CD14-positive monocyte (primary cell): ENCODE results near the gene SERPING1. TPM values are rescaled to one million over a fixed set of nuclear protein-coding genes. Genes with fewer than 3 reads are reported as not detected.

Source experiments
- DNase-seq, 3 donors: peaks; one replicate each; pipeline ENCODE4 v3.0.0-alpha.2; 2011 to 2022
- H2AFZ ChIP-seq: 2 replicates; pipeline ENCODE4 v1.6.0; 2012; ENCODE audit warnings: mild to moderate bottlenecking, low read depth, low read length, inconsistent platforms; ENCODE audit not compliant: insufficient read depth, poor library complexity, severe bottlenecking
- H3K27ac ChIP-seq, 2 donors: 1 replicate in 1 of 2; 2 replicates in 1 of 2; pipeline ENCODE4 v1.5.1; 2012 to 2013; ENCODE audit warnings: low read length in 2 of 2, control low read depth in 1 of 2, inconsistent platforms in 1 of 2, low read depth in 1 of 2, mild to moderate bottlenecking in 1 of 2
- H3K27me3 ChIP-seq, 2 donors: one replicate each; pipeline versions ENCODE4 v1.6.0 to v1.6.1; 2011 to 2013; ENCODE audit warnings: low read length in 2 of 2; ENCODE audit not compliant: control insufficient read depth in 2 of 2, insufficient read depth in 2 of 2
- H3K36me3 ChIP-seq, 2 donors: replicated peaks in 1 of 2; 1 replicate in 1 of 2; 2 replicates in 1 of 2; pipeline versions ENCODE4 v1.5.1 to v1.6.1; 2012 to 2013; ENCODE audit warnings: low read length in 2 of 2, control low read depth in 1 of 2, inconsistent platforms in 1 of 2, mild to moderate bottlenecking in 1 of 2; ENCODE audit not compliant: insufficient read depth in 2 of 2, control insufficient read depth in 1 of 2
- H3K4me1 ChIP-seq, 2 donors: 1 replicate in 1 of 2; 2 replicates in 1 of 2; pipeline versions ENCODE4 v1.5.1 to v1.6.1; 2012 to 2013; ENCODE audit warnings: low read length in 2 of 2, control low read depth in 1 of 2, inconsistent platforms in 1 of 2, mild to moderate bottlenecking in 1 of 2, moderate library complexity in 1 of 2; ENCODE audit not compliant: insufficient read depth in 2 of 2, control insufficient read depth in 1 of 2
- H3K4me2 ChIP-seq: replicated peaks from 2 replicates; pipeline ENCODE3; 2012; ENCODE audit warnings: low read length, moderate library complexity, mild to moderate bottlenecking; ENCODE audit not compliant: poor library complexity, severe bottlenecking; ENCODE audit errors: extremely low read depth
- H3K4me3 ChIP-seq, 3 experiments: fragments of 200-600 bp in 1 of 3; sonication (generic) in 1 of 3; replicated peaks in 1 of 3; 1 replicate in 2 of 3; 2 replicates in 1 of 3; pipeline ENCODE4 v1.5.1; 2011 to 2013; ENCODE audit warnings: low read length in 3 of 3, mild to moderate bottlenecking in 3 of 3, control low read depth in 2 of 3, low read depth in 2 of 3, inconsistent platforms in 1 of 3, moderate library complexity in 1 of 3
- H3K79me2 ChIP-seq: 2 replicates; pipeline ENCODE4 v1.6.0; 2012; ENCODE audit warnings: mild to moderate bottlenecking, control low read depth, inconsistent platforms, low read length, moderate library complexity; ENCODE audit not compliant: insufficient read depth
- H3K9ac ChIP-seq: 2 replicates; pipeline ENCODE4 v1.6.0; 2017; ENCODE audit warnings: low read length, mild to moderate bottlenecking; ENCODE audit not compliant: insufficient read depth, poor library complexity, severe bottlenecking
- H3K9me3 ChIP-seq, 2 donors: replicated peaks in 1 of 2; 1 replicate in 1 of 2; 2 replicates in 1 of 2; pipeline versions ENCODE4 v1.5.1 to v1.6.1; 2012 to 2013; ENCODE audit warnings: low read length in 2 of 2, control low read depth in 1 of 2; ENCODE audit not compliant: control insufficient read depth in 1 of 2, insufficient read depth in 1 of 2
- H4K20me1 ChIP-seq: 2 replicates; pipeline ENCODE4 v1.6.0; 2012; ENCODE audit warnings: mild to moderate bottlenecking, low read length, control low read depth, moderate library complexity; ENCODE audit not compliant: insufficient read depth
- H3K27ac Mint-ChIP-seq, 7 donors: one replicate each; pipeline ENCODE4 v1.8.0; 2020; ENCODE audit warnings: mild to moderate bottlenecking in 7 of 7, mixed read lengths in 7 of 7, moderate library complexity in 6 of 7, inconsistent platforms in 2 of 7
- H3K27me3 Mint-ChIP-seq, 3 donors: one replicate each; pipeline ENCODE4 v1.8.0; 2021 to 2022; ENCODE audit warnings: low read depth in 3 of 3, mild to moderate bottlenecking in 3 of 3, mixed read lengths in 3 of 3, moderate library complexity in 3 of 3, inconsistent platforms in 1 of 3
- H3K36me3 Mint-ChIP-seq, 2 donors: one replicate each; pipeline ENCODE4 v1.8.0; 2020; ENCODE audit warnings: mixed read lengths in 2 of 2, inconsistent platforms in 1 of 2, mild to moderate bottlenecking in 1 of 2
- H3K4me1 Mint-ChIP-seq: one replicate; pipeline ENCODE4 v1.8.0; 2020; ENCODE audit warnings: mild to moderate bottlenecking, mixed read lengths
- H3K4me3 Mint-ChIP-seq, 2 donors: one replicate each; pipeline ENCODE4 v1.8.0; 2020; ENCODE audit warnings: mild to moderate bottlenecking in 2 of 2, mixed read lengths in 2 of 2, moderate library complexity in 1 of 2
- H3K9me3 Mint-ChIP-seq, 7 donors: one replicate each; pipeline ENCODE4 v1.8.0; 2020 to 2022; ENCODE audit warnings: mixed read lengths in 7 of 7, mild to moderate bottlenecking in 6 of 7, moderate library complexity in 6 of 7, inconsistent platforms in 2 of 7
- WGBS: methylation state at CpG from one replicate; pipeline ENCODE4 v1.1.5; 2013; ENCODE audit warnings: missing lambda C conversion rate; ENCODE audit not compliant: insufficient coverage; 5-methylcytosine and 5-hydroxymethylcytosine counted together
- intact Hi-C, 2 donors: fragments of 100-400 bp; cut with micrococcal nuclease; formaldehyde crosslinking; loops; one replicate each; pipeline versions ENCODE4 v1.15.0 to v1.15.1; 2023
- polyA plus RNA-seq, 3 donors: library from polyadenylated mRNA; depleted of rRNA in 1 of 3; unstranded in 2 of 3; stranded (reverse) in 1 of 3; fragments of 300-500 nt in 2 of 3; fragments of >200 nt in 1 of 3; fragmentation: Illumina TruSeq in 2 of 3; gene quantifications; 1 replicate in 2 of 3; 2 replicates in 1 of 3; pipeline ENCODE4 v1.2.3, GENCODE V29; 2012 to 2021
- TF ChIP-seq, protein P1 (sequence below): fragments of 200-600 bp; IDR thresholded peaks from one replicate; pipeline ENCODE4 v1.8.0; 2022; ENCODE audit warnings: antibody characterized with exemption, mild to moderate bottlenecking

The SERPING1 gene
- polyA plus RNA-seq, 3 donors = 7.3 to 10.8 (median 8.5) TPM

DNA sequence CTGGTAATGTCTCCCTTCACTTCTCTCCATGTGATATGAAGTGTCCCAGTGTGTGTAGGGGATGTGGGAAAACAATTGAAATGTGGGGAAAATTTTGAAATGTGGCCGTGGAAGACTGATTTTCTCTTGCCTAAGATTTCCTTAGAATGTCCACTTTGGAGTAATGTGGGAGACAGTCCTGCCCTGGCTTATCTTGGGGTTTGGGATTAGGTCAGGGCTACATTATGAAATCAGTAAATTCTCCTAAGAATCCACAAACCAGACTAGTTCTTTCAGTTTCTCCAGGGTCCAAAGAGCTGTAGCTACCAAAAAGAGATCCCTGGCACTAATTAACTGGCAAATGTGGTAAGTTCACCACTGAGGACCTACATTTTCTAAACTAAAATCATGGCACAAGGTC is 29.4 kb downstream of the SERPING1 start:
- DNase-seq = no peak
- Mint-ChIP-seq H3K9me3 (peaks cover 0 to 7% (median 2%) of the 10 kb centered on the region in 7 donors), H3K27me3 (peaks cover 0 to 5% (median 4%) of the 10 kb centered on the region in 3 donors), H3K36me3 (no peaks in the 10 kb centered on the region), H3K4me3 (no peak overlapping the region), H3K4me1 (peaks cover 4% of the 10 kb centered on the region), H3K27ac (no peak overlapping the region)
- H3K36me3 ChIP-seq = no peaks in the 10 kb centered on the region
- no peak overlapping the region for H3K27ac ChIP-seq
- no peak overlapping the region for H3K9ac ChIP-seq
- H3K79me2 ChIP-seq = no peaks in the 10 kb centered on the region
- intact Hi-C loops = no loop called here
- no peaks in the 10 kb centered on the region for H3K9me3 ChIP-seq
- H4K20me1 ChIP-seq = no peaks in the 10 kb centered on the region
- H3K27me3 ChIP-seq = no peaks in the 10 kb centered on the region
- no peak overlapping the region for H3K4me2 ChIP-seq
- H3K4me1 ChIP-seq = no peaks in the 10 kb centered on the region
- H2AFZ ChIP-seq = no peak overlapping the region
- no CpG with 5 or more reads among the region's 1 CpG for WGBS
- TF ChIP-seq, protein P1, sequence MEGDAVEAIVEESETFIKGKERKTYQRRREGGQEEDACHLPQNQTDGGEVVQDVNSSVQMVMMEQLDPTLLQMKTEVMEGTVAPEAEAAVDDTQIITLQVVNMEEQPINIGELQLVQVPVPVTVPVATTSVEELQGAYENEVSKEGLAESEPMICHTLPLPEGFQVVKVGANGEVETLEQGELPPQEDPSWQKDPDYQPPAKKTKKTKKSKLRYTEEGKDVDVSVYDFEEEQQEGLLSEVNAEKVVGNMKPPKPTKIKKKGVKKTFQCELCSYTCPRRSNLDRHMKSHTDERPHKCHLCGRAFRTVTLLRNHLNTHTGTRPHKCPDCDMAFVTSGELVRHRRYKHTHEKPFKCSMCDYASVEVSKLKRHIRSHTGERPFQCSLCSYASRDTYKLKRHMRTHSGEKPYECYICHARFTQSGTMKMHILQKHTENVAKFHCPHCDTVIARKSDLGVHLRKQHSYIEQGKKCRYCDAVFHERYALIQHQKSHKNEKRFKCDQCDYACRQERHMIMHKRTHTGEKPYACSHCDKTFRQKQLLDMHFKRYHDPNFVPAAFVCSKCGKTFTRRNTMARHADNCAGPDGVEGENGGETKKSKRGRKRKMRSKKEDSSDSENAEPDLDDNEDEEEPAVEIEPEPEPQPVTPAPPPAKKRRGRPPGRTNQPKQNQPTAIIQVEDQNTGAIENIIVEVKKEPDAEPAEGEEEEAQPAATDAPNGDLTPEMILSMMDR = no peak
- no peak overlapping the region for H3K4me3 ChIP-seq

DNA sequence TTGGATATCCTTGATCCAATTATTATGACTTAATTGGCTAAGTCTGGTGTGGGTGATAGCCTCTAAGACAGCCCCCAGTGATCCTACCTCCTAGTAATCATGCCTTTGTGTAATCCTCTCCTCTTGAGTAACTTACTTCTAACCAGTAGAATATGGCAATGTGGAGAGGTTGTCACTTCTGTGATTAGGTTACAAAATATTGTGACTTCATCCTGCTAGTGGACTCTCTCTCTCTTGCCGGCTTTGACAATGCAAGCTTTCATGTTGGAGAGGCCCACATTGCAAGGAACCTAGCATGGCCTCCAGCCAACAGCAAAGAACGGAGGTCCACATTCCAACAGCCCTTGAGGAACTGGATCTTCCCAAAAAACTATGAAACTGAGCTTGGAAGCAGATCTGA is 32.7 kb downstream of the SERPING1 start:
- no peak overlapping the region for H3K27ac Mint-ChIP-seq
- Histone ChIP-seq H3K79me2 (no peaks in the 10 kb centered on the region), H3K27me3 (no peaks in the 10 kb centered on the region), H3K4me2 (no peak overlapping the region), H4K20me1 (no peaks in the 10 kb centered on the region), H3K4me3 (no peak overlapping the region), H3K9me3 (no peaks in the 10 kb centered on the region), H3K36me3 (no peaks in the 10 kb centered on the region), H3K4me1 (no peaks in the 10 kb centered on the region), H2AFZ (no peak overlapping the region), H3K27ac (no peak overlapping the region), H3K9ac (no peak overlapping the region)
- H3K4me3 Mint-ChIP-seq = no peak overlapping the region
- TF ChIP-seq, protein P1 = no peak
- WGBS = 53% methylated on average over 2 of the region's 2 CpGs
- intact Hi-C loops = no loop called here
- H3K9me3 Mint-ChIP-seq = no peaks in the 10 kb centered on the region
- no peak for DNase-seq
- no peaks in the 10 kb centered on the region for H3K36me3 Mint-ChIP-seq
- peaks cover 1 to 10% (median 7%) of the 10 kb centered on the region in 3 donors for H3K27me3 Mint-ChIP-seq
- peaks cover 5% of the 10 kb centered on the region for H3K4me1 Mint-ChIP-seq
